PC-3 (cell line): ENCODE data around the gene B4GALT3. TPM values are rescaled to one million over a fixed set of nuclear protein-coding genes. Genes with fewer than 3 reads are reported as not detected.

Experiments
- ATAC-seq: fragments of 200-7000 bp; cut with Tn5 transposase; 2 replicates; pipeline ENCODE4 v1.9.1; 2020; ENCODE audit warnings: mild to moderate bottlenecking, moderate library complexity
- BruUV-seq: library from RNA; stranded (reverse); fragments of 400-500 nt; replicated peaks from 2 replicates; lab custom pipeline; 2021; lab: Mats Ljungman, UMichigan
- CTCF ChIA-PET: fragments of 300-600 bp; sonication (Branson Sonifier 250); formaldehyde crosslinking; loops from one replicate; lab custom pipeline; 2022; ENCODE audit warnings: antibody characterized with exemption; lab: Charles Lee
- POLR2A ChIA-PET: fragments of 300-600 bp; sonication (Branson Sonifier 250); formaldehyde crosslinking; loops from one replicate; lab custom pipeline; 2022; ENCODE audit warnings: antibody characterized with exemption; ENCODE audit not compliant: unreplicated experiment; lab: Charles Lee
- DNase-seq: peaks from one replicate; pipeline ENCODE4 v3.0.0-alpha.2; 2015
- H2AFZ ChIP-seq: fragments of 300-600 bp; sonication (generic); 2 replicates; pipeline ENCODE4 v1.6.0; 2016; ENCODE audit warnings: antibody characterized with exemption, low read length
- H3F3A ChIP-seq: fragments of 300-600 bp; sonication (generic); one replicate; pipeline ENCODE4 v1.6.0; 2017; ENCODE audit warnings: antibody characterized with exemption, low read length, control low read depth, mild to moderate bottlenecking; ENCODE audit not compliant: unreplicated experiment
- H3K27ac ChIP-seq: fragments of 300-600 bp; sonication (generic); 2 replicates; pipeline ENCODE4 v1.5.1; 2016; ENCODE audit warnings: mild to moderate bottlenecking, low read length
- H3K27me3 ChIP-seq: fragments of 300-600 bp; sonication (generic); 2 replicates; pipeline ENCODE4 v1.6.1; 2016; ENCODE audit warnings: low read length, mixed read lengths
- H3K36me3 ChIP-seq: fragments of 300-600 bp; sonication (generic); 2 replicates; pipeline ENCODE4 v1.6.1; 2016; ENCODE audit warnings: low read depth, mixed run types, low read length, mixed read lengths
- H3K4me1 ChIP-seq: fragments of 300-600 bp; sonication (generic); 2 replicates; pipeline ENCODE4 v1.5.1; 2016; ENCODE audit warnings: low read length; ENCODE audit not compliant: insufficient read depth
- H3K4me2 ChIP-seq: fragments of 300-600 bp; sonication (generic); 2 replicates; pipeline ENCODE4 v1.6.0; 2016; ENCODE audit warnings: low read length
- H3K4me3 ChIP-seq: fragments of 300-600 bp; sonication (generic); 2 replicates; pipeline ENCODE4 v1.5.1; 2016; ENCODE audit warnings: mild to moderate bottlenecking, low read length, mixed read lengths
- H3K79me2 ChIP-seq: fragments of 300-600 bp; sonication (generic); 2 replicates; pipeline ENCODE4 v1.6.1; 2017; ENCODE audit warnings: low read length, mixed read lengths
- H3K9ac ChIP-seq: fragments of 300-600 bp; sonication (generic); 2 replicates; pipeline ENCODE4 v1.6.0; 2016; ENCODE audit warnings: mild to moderate bottlenecking, low read length
- H3K9me2 ChIP-seq: fragments of 300-600 bp; sonication (generic); replicated peaks from 2 replicates; pipeline ENCODE4 v1.6.1; 2016; ENCODE audit warnings: mixed run types, low read length, mixed read lengths
- H3K9me3 ChIP-seq: fragments of 300-600 bp; sonication (generic); 2 replicates; pipeline ENCODE4 v1.6.1; 2016; ENCODE audit warnings: low read length, mixed read lengths
- H4K20me1 ChIP-seq: fragments of 300-600 bp; sonication (generic); 2 replicates; pipeline ENCODE4 v1.6.1; 2016; ENCODE audit warnings: low read length, mixed read lengths
- CTCF ChIP-seq: fragments of 300-600 bp; sonication (generic); conservative IDR thresholded peaks from 2 replicates; pipeline ENCODE4 v1.5.1; 2017; ENCODE audit warnings: antibody characterized with exemption, low read depth, mild to moderate bottlenecking, low read length
- EZH2 ChIP-seq: fragments of 300-600 bp; sonication (generic); IDR thresholded peaks from one replicate; pipeline ENCODE4 v1.6.1; 2017; ENCODE audit warnings: antibody characterized with exemption, mild to moderate bottlenecking, low read length; ENCODE audit not compliant: unreplicated experiment
- EZH2phosphoT487 ChIP-seq: fragments of 300-600 bp; sonication (generic); IDR thresholded peaks from 2 replicates; pipeline ENCODE4 v1.6.1; 2018; ENCODE audit warnings: mild to moderate bottlenecking, antibody characterized with exemption, low read length, borderline replicate concordance
- intact Hi-C: fragments of 100-400 bp; cut with micrococcal nuclease; formaldehyde crosslinking; loops from 2 replicates; pipeline ENCODE4 v1.9.0; 2023
- total RNA-seq: library from RNA; depleted of rRNA; stranded (reverse); fragments of >200 nt; gene quantifications from 2 replicates; pipeline ENCODE4 v1.2.3, GENCODE V29; 2014

B4GALT3 gene
- total RNA-seq, 1 experiment from 2014 or later: 85.4 TPM

GRCh38 chr1:161206411-161207140, 29.3 kb upstream of the B4GALT3 start:
- CTCF ChIA-PET: interaction anchor here (0.8 kb wide), 1 partner anchor 19 kb away, joined by 3 read pairs; the partner anchor contains the start of gene TOMM40L
- POLR2A ChIA-PET: no interaction called here
- H3K36me3 ChIP-seq: peaks cover 48% of the 10 kb centered on the region

DNA sequence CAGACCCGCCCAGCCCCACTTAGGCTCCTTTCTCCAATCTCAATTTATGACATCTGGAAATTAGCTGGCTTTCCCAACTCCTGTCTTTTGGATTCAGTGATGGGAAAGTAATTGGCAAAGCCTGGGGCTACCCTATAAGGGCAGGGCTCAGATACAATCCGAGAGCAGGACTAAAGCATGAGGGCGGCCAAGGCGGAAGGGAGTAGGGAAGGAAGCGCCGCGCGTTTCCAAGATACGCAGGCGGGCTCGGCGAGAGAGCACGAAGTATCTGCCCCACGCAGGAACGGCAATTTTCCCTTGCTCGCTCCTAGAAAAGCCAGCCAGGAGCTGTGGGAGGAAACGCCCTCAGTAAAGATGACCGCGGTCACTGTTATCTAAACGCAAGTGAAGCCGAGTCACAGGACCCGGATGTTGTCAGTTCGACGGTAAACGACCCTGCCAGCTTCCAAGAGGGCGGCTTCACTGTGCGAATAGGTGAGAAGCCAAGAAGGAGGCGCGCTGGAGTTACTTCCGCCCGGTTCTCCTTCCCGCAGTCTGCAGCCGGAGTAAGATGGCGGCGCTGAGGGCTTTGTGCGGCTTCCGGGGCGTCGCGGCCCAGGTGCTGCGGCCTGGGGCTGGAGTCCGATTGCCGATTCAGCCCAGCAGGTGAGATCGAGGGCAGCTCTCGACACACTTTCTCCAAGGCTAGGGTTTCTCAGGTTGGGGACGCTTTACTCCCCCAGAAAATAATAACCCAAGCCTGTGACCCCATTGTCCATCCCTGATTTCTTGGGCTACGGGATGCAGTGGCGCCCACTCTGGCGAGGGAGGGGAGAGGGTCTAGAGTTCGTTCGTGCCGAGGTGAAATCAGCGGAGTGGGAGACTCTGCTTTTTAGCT, 24.8 kb upstream of the B4GALT3 start, which contains the start of gene NDUFS2:
NDUFS2 (plus strand) TSS at position 532 of the 877 bp plus-strand sequence; CDS start at position 551, 19 bp downstream.
- H3F3A ChIP-seq: no peaks in the 10 kb centered on the region
- no peaks in the 10 kb centered on the region for H3K9me2 ChIP-seq
- DNase-seq (peak; percentile 99), ATAC-seq (peak; percentile 96)
- no peaks in the 10 kb centered on the region for H3K9me3 ChIP-seq
- peak within 1 kb of the TSS; percentile 81 for H3K4me3 ChIP-seq
- peaks cover 26% of the 10 kb centered on the region for H3K4me1 ChIP-seq
- no peaks in the 10 kb centered on the region for H3K27me3 ChIP-seq
- H3K9ac ChIP-seq: peak within 1 kb of the TSS; percentile 90
- H3K27ac ChIP-seq: peak within 1 kb of the TSS; percentile 60
- no TSS peak for BruUV-seq
- intact Hi-C loops: loop anchor here (1.0 kb wide), 1 partner anchor 23 kb away; no protein-coding TSS in a partner anchor
- H3K79me2 ChIP-seq: peaks cover 29% of the 10 kb centered on the region
- TF ChIP-seq CTCF (peak; percentile 59), EZH2 (no peak)
- no peaks in the 10 kb centered on the region for H4K20me1 ChIP-seq
- POLR2A ChIA-PET: interaction anchor here (0.6 to 1.0 kb wide), 4 partner anchors 181 to 230 kb away, joined by 4 to 11 read pairs (median 7); partner anchors contain the start of gene F11R
- H3K4me2 ChIP-seq: peak within 1 kb of the TSS; percentile 85
- peak within 1 kb of the TSS; percentile 79 for H2AFZ ChIP-seq
- H3K36me3 ChIP-seq: peaks cover 23% of the 10 kb centered on the region; the same call in 1 of the 2 replicates
- CTCF ChIA-PET: interaction anchor here (1.1 to 2.0 kb wide), 2 partner anchors 20 to 24 kb away, joined by 3 to 13 read pairs; partner anchors contain the start of gene TOMM40L

More at GRCh38 chr1:161206411-161207140, 29.3 kb upstream of the B4GALT3 start:
- DNase-seq (no peak), ATAC-seq (no peak)
- no peak overlapping the region for H3K9ac ChIP-seq
- H2AFZ ChIP-seq: no peak overlapping the region
- H3K4me2 ChIP-seq: no peak overlapping the region
- intact Hi-C loops: loop anchor here (5.0 kb wide), 1 partner anchor 166 kb away; no protein-coding TSS in a partner anchor
- no peaks in the 10 kb centered on the region for H3K9me3 ChIP-seq
- H3K9me2 ChIP-seq: no peaks in the 10 kb centered on the region
- peaks cover 9% of the 10 kb centered on the region for H3K4me1 ChIP-seq
- no peak overlapping the region for H3K27ac ChIP-seq
- H3K79me2 ChIP-seq: peaks cover 29% of the 10 kb centered on the region
- no peaks in the 10 kb centered on the region for H3K27me3 ChIP-seq
- H3F3A ChIP-seq: peaks cover 3% of the 10 kb centered on the region
- no TSS peak for BruUV-seq
- H4K20me1 ChIP-seq: no peaks in the 10 kb centered on the region
- no peak overlapping the region for H3K4me3 ChIP-seq
- TF ChIP-seq EZH2phosphoT487: no peak
- TF ChIP-seq EZH2: no peak
